ENCODE data around the gene COLQ. TPM values are rescaled to one million over a fixed set of nuclear protein-coding genes. Genes with fewer than 3 reads are reported as not detected.
A peak's percentile ranks its signal among the peaks of the same experiment; 100 is the strongest.

The COLQ gene
- total and polyA plus RNA-seq, 4 donors: 0.27 to 2.6 (median 0.67) TPM

DNA sequence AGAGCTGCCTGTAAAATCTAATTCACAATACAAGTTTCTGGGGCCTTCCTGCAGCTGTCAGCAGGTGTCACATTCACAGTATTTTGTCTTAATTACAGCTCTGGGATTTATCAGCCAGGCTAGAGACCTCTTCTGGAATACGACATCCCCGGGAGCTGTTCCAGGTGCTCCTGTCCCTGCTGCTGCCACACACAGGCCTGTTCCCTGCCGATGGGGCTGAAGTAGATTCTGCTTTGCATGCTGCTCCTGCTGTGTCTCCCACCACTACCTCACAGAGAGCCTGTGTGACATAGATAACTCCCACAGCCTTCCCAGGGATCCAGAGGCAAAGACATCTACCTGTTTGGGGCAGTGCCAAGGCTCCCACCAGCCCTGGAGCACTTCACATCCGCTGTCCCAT, 20.4 kb downstream of the COLQ start:
- no peak overlapping the region for H3K27ac ChIP-seq (ENCODE audit: low read depth in 1 of 2, low read length in 2 of 2)
- no peak for DNase-seq (ENCODE audit: low spot score)
- H3K9me3 ChIP-seq (ENCODE audit: control insufficient read depth in 4 of 4, low read length in 3 of 4): no peaks in the 10 kb centered on the region
- no peaks in the 10 kb centered on the region for H3K36me3 ChIP-seq (ENCODE audit: control insufficient read depth in 4 of 4, insufficient read depth in 3 of 4, low read depth in 1 of 4, low read length in 3 of 4)
- H3K27me3 ChIP-seq (ENCODE audit: control insufficient read depth in 4 of 4, insufficient read depth in 4 of 4, low read length in 3 of 4): no peaks in the 10 kb centered on the region
- TF ChIP-seq, protein P1, sequence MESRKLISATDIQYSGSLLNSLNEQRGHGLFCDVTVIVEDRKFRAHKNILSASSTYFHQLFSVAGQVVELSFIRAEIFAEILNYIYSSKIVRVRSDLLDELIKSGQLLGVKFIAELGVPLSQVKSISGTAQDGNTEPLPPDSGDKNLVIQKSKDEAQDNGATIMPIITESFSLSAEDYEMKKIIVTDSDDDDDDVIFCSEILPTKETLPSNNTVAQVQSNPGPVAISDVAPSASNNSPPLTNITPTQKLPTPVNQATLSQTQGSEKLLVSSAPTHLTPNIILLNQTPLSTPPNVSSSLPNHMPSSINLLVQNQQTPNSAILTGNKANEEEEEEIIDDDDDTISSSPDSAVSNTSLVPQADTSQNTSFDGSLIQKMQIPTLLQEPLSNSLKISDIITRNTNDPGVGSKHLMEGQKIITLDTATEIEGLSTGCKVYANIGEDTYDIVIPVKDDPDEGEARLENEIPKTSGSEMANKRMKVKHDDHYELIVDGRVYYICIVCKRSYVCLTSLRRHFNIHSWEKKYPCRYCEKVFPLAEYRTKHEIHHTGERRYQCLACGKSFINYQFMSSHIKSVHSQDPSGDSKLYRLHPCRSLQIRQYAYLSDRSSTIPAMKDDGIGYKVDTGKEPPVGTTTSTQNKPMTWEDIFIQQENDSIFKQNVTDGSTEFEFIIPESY (IDR thresholded peaks at IDR 0.05): no peak
- no peak overlapping the region for H3K4me3 ChIP-seq (ENCODE audit: low read depth in 1 of 3, low read length in 3 of 3)
- WGBS: 80% methylated on average over 4 of the region's 4 CpGs
- H3K4me1 ChIP-seq (ENCODE audit: control insufficient read depth in 4 of 4, insufficient read depth in 4 of 4, low read length in 3 of 4): no peaks in the 10 kb centered on the region
- no peak overlapping the region for H3K9ac ChIP-seq (ENCODE audit: low read depth in 1 of 2, low read length in 2 of 2)

DNA sequence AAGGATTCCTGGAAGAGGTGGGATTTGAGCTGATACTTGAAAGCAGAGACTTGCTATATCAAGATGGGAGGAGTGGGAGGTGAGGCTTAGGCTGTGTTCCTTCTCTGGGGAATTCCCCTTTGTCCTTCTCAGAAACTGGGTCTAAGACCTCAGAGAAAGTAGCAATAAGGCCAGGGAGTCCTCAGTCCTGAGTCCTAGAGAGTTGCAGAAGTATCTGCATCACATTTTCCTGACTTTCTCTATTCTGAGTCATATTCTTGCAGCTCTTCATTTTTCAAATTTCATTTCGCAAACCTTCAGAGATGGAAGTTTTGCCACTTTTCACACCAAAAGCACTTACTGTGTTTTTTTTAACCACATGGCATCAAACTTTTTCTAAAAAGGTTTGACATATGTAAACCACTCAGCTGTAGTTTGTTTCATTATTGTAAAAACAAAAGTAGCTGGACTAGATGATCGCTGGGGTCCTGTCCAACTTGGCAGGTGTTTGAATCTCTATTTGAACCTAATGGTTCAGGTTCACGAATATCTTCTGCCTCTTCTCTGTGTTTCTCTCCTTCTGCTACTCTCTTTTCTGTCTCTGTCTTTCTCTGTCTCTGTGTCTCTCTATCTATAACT, 21.3 kb downstream of the COLQ start:
- 83% methylated on average over 3 of the region's 3 CpGs for WGBS
- Histone ChIP-seq H3K4me3 (ENCODE audit: low read depth in 1 of 3, low read length in 3 of 3) (no peak overlapping the region), H3K36me3 (ENCODE audit: control insufficient read depth in 4 of 4, insufficient read depth in 3 of 4, low read depth in 1 of 4, low read length in 3 of 4) (no peaks in the 10 kb centered on the region), H3K27me3 (ENCODE audit: control insufficient read depth in 4 of 4, insufficient read depth in 4 of 4, low read length in 3 of 4) (no peaks in the 10 kb centered on the region), H3K9ac (ENCODE audit: low read depth in 1 of 2, low read length in 2 of 2) (no peak overlapping the region), H3K9me3 (ENCODE audit: control insufficient read depth in 4 of 4, low read length in 3 of 4) (no peaks in the 10 kb centered on the region), H3K27ac (ENCODE audit: low read depth in 1 of 2, low read length in 2 of 2) (no peak overlapping the region), H3K4me1 (ENCODE audit: control insufficient read depth in 4 of 4, insufficient read depth in 4 of 4, low read length in 3 of 4) (no peaks in the 10 kb centered on the region)
- no peak for TF ChIP-seq HNF4G (IDR thresholded peaks at IDR 0.05)
- TF ChIP-seq, protein P2, sequence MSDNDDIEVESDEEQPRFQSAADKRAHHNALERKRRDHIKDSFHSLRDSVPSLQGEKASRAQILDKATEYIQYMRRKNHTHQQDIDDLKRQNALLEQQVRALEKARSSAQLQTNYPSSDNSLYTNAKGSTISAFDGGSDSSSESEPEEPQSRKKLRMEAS (IDR thresholded peaks at IDR 0.05): no peak
- no peak for TF ChIP-seq RXRA (IDR thresholded peaks at IDR 0.05)
- no peak for TF ChIP-seq SP1 (IDR thresholded peaks at IDR 0.05)
- TF ChIP-seq NR2F2 (IDR thresholded peaks at IDR 0.05): no peak
- TF ChIP-seq YY1 (IDR thresholded peaks at IDR 0.05): no peak
- TF ChIP-seq RAD21 (IDR thresholded peaks at IDR 0.05): no peak
- no peak for TF ChIP-seq EGR1 (IDR thresholded peaks at IDR 0.05; ENCODE audit: low read depth in 2 of 2)
- no peak for TF ChIP-seq GABPA (IDR thresholded peaks at IDR 0.05 in 1 of 2, conservative IDR thresholded peaks at IDR 0.05 in 1 of 2)
- TF ChIP-seq, protein P1 (IDR thresholded peaks at IDR 0.05): no peak
- TF ChIP-seq JUND (IDR thresholded peaks at IDR 0.05): no peak
- no peak for DNase-seq (ENCODE audit: low spot score)

DNA sequence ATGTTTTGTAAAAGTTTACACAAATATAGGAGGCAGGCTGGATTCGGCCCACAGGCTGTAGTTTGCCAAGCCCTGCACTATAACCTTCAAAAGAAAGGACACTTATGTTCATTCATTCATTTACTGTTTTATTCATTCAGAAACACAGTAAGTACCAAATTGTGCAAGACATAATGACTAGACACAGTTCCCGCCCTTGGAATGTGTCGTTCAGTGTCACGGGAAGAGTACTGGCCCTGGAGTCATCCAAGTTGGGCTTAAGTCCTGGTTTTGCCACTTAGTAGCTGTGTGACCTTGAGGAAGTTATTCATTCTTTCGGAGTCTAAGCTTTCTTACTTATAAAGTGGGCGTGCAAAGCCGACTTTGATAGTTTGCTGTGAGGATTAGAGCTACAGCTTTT, 22.0 kb downstream of the COLQ start:
- H3K36me3 ChIP-seq (ENCODE audit: control insufficient read depth in 4 of 4, insufficient read depth in 3 of 4, low read depth in 1 of 4, low read length in 3 of 4): no peaks in the 10 kb centered on the region
- H3K4me3 ChIP-seq (ENCODE audit: low read depth in 1 of 3, low read length in 3 of 3): no peak overlapping the region
- no peak overlapping the region for H3K27ac ChIP-seq (ENCODE audit: low read depth in 1 of 2, low read length in 2 of 2)
- no peaks in the 10 kb centered on the region for H3K4me1 ChIP-seq (ENCODE audit: control insufficient read depth in 4 of 4, insufficient read depth in 4 of 4, low read length in 3 of 4)
- H3K9ac ChIP-seq (ENCODE audit: low read depth in 1 of 2, low read length in 2 of 2): no peak overlapping the region
- WGBS: 83% methylated on average over 7 of the region's 7 CpGs
- H3K27me3 ChIP-seq (ENCODE audit: control insufficient read depth in 4 of 4, insufficient read depth in 4 of 4, low read length in 3 of 4): no peaks in the 10 kb centered on the region
- TF ChIP-seq RXRA (IDR thresholded peaks at IDR 0.05): peak in 1 of 2 donors; percentile 51
- TF ChIP-seq, protein P1 (IDR thresholded peaks at IDR 0.05): no peak
- no peak for DNase-seq (ENCODE audit: low spot score)
- H3K9me3 ChIP-seq (ENCODE audit: control insufficient read depth in 4 of 4, low read length in 3 of 4): no peaks in the 10 kb centered on the region
